ENCODE measurements around the gene MRGPRX4.

The MRGPRX4 gene

DNA sequence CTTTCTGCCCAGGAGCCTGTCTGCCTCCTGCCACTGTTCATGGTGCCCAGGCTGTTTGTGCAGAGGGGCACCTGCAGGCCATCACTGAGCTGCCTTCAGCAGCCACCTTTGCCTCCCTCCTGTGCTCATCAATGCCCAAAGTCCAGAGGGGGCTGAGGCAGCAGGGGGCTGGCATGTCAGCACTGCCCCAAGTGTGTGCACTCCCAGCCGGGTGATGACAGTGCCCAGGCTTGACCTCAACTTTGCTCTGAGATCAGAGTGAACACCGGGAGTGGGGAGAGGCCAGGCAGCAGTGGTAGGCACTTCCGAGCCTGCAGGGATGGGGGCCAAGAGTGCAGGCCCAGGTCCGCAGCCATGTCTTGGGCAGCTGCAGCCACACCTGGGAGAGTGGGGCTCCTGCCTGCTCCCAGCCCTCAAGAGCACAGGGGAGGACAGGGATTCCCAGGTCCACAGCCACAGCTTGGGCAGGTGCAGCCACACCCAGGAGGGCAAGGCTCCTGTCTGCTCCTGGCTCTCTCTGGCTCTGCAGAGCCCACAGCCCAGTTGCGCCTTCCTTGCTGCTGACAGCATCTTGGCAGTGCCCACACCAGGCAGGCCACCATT, 48.7 kb downstream of the MRGPRX4 start:
- DNase-seq (ENCODE audit: low spot score) = no peak

DNA sequence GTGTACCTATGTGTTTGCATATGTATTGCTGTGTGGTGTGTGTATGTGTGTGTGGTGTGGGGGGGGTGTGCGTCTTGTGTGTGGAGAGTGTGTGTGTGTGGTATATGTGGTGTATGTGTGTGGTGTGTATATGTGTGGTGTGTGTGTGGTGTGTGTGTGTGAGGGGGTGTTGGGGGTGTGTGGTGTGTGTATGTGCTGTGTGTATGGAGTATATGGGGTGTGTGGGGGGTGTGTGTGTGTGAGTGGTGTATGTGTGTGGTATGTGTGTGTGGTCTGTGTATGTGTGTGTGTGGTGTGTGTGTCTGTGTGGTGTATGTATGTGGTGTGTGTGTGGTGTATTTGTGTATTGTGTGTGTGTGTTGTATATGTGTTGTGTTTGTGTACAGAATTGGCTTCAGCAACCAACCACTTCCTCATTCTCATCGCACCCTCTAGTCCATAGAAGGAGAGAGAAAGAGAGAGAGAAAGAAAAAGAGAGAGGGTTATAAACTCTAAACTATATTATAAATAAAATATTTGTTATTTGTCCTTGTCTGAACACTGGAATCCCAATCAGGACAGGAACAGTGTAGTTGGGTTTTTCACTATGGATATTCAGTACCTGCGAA, 50.3 kb downstream of the MRGPRX4 start:
- DNase-seq (ENCODE audit: low spot score) = no peak
